Panc1 (cell line): ENCODE data around the gene FAM237B.

Source experiments
- POLR2AphosphoS5 ChIP-seq: IDR thresholded peaks from 2 replicates; pipeline ENCODE4 v1.6.1; 2012; ENCODE audit warnings: mild to moderate bottlenecking, low read depth, low read length, moderate library complexity
- TF ChIP-seq, protein P1 (sequence below): fragments of 450-650 bp; IDR thresholded peaks from 2 replicates; pipeline ENCODE4 v1.5.1; 2017; ENCODE audit warnings: mild to moderate bottlenecking
- TF ChIP-seq, protein P2 (sequence below), 2 experiments: IDR thresholded peaks; 2 replicates each; pipeline ENCODE4 v1.6.1; 2011 to 2012; ENCODE audit warnings: low read depth in 2 of 2, control low read depth in 1 of 2, low read length in 1 of 2, mild to moderate bottlenecking in 1 of 2, moderate library complexity in 1 of 2; ENCODE audit not compliant: insufficient read depth in 1 of 2

DNA sequence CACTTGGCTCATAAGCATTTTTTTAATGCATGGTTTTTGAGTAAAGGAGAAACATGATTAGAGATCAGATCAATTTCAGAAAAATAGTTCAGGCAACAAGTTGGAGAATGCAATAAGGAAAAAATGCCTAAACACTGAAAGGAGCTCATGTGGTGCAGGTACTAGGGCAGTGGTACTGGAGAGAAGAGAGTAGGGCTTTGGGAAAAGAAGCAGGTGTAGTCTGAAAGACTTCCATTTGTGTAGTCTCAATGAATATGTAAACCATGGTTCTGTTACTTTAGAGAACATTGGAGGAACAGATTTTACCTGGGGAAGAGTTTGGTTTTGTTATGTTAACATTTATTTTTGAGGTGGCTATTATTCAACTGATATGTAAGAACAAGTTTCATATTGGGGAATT, 30.9 kb upstream of the FAM237B start:
- TF ChIP-seq, protein P1, sequence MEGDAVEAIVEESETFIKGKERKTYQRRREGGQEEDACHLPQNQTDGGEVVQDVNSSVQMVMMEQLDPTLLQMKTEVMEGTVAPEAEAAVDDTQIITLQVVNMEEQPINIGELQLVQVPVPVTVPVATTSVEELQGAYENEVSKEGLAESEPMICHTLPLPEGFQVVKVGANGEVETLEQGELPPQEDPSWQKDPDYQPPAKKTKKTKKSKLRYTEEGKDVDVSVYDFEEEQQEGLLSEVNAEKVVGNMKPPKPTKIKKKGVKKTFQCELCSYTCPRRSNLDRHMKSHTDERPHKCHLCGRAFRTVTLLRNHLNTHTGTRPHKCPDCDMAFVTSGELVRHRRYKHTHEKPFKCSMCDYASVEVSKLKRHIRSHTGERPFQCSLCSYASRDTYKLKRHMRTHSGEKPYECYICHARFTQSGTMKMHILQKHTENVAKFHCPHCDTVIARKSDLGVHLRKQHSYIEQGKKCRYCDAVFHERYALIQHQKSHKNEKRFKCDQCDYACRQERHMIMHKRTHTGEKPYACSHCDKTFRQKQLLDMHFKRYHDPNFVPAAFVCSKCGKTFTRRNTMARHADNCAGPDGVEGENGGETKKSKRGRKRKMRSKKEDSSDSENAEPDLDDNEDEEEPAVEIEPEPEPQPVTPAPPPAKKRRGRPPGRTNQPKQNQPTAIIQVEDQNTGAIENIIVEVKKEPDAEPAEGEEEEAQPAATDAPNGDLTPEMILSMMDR, result no peak
- no peak for TF ChIP-seq POLR2AphosphoS5
- TF ChIP-seq, protein P2, sequence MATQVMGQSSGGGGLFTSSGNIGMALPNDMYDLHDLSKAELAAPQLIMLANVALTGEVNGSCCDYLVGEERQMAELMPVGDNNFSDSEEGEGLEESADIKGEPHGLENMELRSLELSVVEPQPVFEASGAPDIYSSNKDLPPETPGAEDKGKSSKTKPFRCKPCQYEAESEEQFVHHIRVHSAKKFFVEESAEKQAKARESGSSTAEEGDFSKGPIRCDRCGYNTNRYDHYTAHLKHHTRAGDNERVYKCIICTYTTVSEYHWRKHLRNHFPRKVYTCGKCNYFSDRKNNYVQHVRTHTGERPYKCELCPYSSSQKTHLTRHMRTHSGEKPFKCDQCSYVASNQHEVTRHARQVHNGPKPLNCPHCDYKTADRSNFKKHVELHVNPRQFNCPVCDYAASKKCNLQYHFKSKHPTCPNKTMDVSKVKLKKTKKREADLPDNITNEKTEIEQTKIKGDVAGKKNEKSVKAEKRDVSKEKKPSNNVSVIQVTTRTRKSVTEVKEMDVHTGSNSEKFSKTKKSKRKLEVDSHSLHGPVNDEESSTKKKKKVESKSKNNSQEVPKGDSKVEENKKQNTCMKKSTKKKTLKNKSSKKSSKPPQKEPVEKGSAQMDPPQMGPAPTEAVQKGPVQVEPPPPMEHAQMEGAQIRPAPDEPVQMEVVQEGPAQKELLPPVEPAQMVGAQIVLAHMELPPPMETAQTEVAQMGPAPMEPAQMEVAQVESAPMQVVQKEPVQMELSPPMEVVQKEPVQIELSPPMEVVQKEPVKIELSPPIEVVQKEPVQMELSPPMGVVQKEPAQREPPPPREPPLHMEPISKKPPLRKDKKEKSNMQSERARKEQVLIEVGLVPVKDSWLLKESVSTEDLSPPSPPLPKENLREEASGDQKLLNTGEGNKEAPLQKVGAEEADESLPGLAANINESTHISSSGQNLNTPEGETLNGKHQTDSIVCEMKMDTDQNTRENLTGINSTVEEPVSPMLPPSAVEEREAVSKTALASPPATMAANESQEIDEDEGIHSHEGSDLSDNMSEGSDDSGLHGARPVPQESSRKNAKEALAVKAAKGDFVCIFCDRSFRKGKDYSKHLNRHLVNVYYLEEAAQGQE (IDR thresholded peaks at IDR 0.05; ENCODE audit: insufficient read depth in 1 of 2, low read depth in 2 of 2, low read length in 1 of 2), result no peak
